B cell (primary cell): ENCODE data around the gene ASPRV1.

Source experiments
- EZH2 ChIP-seq: IDR thresholded peaks from 2 replicates; pipeline ENCODE4 v1.6.1; 2012; ENCODE audit warnings: borderline replicate concordance, low read depth, mild to moderate bottlenecking, moderate library complexity, low read length; ENCODE audit not compliant: insufficient read depth, poor library complexity, severe bottlenecking
- TF ChIP-seq, protein P1 (sequence below): fragments of 200-600 bp; IDR thresholded peaks from one replicate; pipeline ENCODE4 v1.8.0; 2022; ENCODE audit warnings: antibody characterized with exemption, mild to moderate bottlenecking

DNA sequence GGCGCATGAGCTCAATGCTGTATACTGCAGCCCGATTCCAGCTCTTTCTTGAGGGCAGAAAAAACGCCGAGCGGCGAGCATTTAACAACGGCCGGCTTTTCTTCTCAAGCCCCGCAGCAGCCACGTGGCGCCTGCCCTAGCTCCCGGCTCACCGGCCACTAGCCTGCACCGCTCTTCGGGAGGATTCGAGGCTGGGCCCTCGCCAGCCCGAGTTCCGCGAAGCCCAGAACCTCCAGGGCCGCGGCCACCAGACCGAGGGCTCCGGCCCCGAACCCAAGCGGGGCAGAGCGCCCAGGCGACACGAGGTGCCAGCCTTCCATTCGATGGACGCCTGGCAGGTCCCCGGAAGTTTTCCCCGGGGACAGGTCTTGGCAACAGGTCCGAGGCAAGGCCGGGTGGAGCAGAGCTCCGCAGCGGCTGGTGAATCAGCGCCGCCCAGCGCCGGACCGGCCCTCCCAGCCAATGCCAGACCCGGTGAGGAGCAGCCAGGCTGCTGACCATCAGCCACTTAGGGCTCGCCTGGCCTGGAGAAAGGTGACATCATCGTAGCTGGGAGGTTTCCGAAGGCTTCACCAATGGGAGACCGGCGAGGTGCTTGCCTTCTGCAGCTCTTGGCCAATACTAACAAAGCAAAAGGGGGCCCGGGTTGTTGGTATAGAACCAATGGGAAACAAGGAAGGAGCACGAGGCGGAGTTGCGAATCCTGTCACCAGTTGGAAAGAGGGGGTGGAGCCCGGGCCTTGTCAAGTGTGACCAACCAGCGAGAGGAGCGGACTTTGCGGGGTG is 47.1 kb downstream of the ASPRV1 start:
- TF ChIP-seq, protein P1, sequence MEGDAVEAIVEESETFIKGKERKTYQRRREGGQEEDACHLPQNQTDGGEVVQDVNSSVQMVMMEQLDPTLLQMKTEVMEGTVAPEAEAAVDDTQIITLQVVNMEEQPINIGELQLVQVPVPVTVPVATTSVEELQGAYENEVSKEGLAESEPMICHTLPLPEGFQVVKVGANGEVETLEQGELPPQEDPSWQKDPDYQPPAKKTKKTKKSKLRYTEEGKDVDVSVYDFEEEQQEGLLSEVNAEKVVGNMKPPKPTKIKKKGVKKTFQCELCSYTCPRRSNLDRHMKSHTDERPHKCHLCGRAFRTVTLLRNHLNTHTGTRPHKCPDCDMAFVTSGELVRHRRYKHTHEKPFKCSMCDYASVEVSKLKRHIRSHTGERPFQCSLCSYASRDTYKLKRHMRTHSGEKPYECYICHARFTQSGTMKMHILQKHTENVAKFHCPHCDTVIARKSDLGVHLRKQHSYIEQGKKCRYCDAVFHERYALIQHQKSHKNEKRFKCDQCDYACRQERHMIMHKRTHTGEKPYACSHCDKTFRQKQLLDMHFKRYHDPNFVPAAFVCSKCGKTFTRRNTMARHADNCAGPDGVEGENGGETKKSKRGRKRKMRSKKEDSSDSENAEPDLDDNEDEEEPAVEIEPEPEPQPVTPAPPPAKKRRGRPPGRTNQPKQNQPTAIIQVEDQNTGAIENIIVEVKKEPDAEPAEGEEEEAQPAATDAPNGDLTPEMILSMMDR = no peak
- TF ChIP-seq EZH2 = no peak
